KMS-11 (cell line): Measurements from ENCODE around the gene NAA35.

ENCODE experiments used
- H2AFZ ChIP-seq: fragments of 200-600 bp; sonication (generic); 2 replicates; pipeline ENCODE4 v1.6.1; 2016; ENCODE audit warnings: antibody characterized with exemption, mixed run types, low read depth
- H3K27ac ChIP-seq: fragments of 200-600 bp; sonication (generic); 2 replicates; pipeline ENCODE4 v1.6.1; 2016; ENCODE audit warnings: mild to moderate bottlenecking, mixed run types
- H3K27me3 ChIP-seq: fragments of 200-600 bp; sonication (generic); 2 replicates; pipeline ENCODE4 v1.6.1; 2017; ENCODE audit warnings: mild to moderate bottlenecking, low read depth, mixed run types, moderate library complexity; ENCODE audit not compliant: insufficient read depth
- H3K36me3 ChIP-seq: fragments of 200-600 bp; sonication (generic); 2 replicates; pipeline ENCODE4 v1.6.1; 2017; ENCODE audit warnings: mild to moderate bottlenecking, mixed run types; ENCODE audit not compliant: insufficient read depth
- H3K4me1 ChIP-seq: fragments of 200-600 bp; sonication (generic); 2 replicates; pipeline ENCODE4 v1.6.1; 2016; ENCODE audit warnings: mild to moderate bottlenecking, low read depth, mixed run types; ENCODE audit not compliant: poor library complexity, severe bottlenecking
- H3K4me2 ChIP-seq: fragments of 200-600 bp; sonication (generic); 2 replicates; pipeline ENCODE4 v1.7.0; 2016; ENCODE audit warnings: mild to moderate bottlenecking, mixed run types
- H3K4me3 ChIP-seq: fragments of 200-600 bp; sonication (generic); IDR thresholded peaks from 2 replicates; pipeline ENCODE4 v1.6.1; 2017; ENCODE audit warnings: low read depth, low read length, mixed read lengths; ENCODE audit not compliant: insufficient read depth
- H3K79me2 ChIP-seq: fragments of 200-600 bp; sonication (generic); 2 replicates; pipeline ENCODE4 v1.6.1; 2016; ENCODE audit warnings: low read depth, mixed run types; ENCODE audit not compliant: insufficient read depth
- H3K9ac ChIP-seq: fragments of 200-600 bp; sonication (generic); 2 replicates; pipeline ENCODE4 v1.6.1; 2016; ENCODE audit warnings: mild to moderate bottlenecking, mixed run types
- H4K20me1 ChIP-seq: fragments of 200-600 bp; sonication (generic); 2 replicates; pipeline ENCODE4 v1.6.1; 2016; ENCODE audit warnings: mild to moderate bottlenecking, mixed run types; ENCODE audit not compliant: insufficient read depth
- TF ChIP-seq, protein P1 (sequence below): fragments of 200-600 bp; sonication (generic); conservative IDR thresholded peaks from 2 replicates; pipeline ENCODE4 v1.6.1; 2017; ENCODE audit warnings: low read depth, mild to moderate bottlenecking, antibody characterized with exemption, low read length, moderate library complexity, mixed read lengths

Gene NAA35

DNA sequence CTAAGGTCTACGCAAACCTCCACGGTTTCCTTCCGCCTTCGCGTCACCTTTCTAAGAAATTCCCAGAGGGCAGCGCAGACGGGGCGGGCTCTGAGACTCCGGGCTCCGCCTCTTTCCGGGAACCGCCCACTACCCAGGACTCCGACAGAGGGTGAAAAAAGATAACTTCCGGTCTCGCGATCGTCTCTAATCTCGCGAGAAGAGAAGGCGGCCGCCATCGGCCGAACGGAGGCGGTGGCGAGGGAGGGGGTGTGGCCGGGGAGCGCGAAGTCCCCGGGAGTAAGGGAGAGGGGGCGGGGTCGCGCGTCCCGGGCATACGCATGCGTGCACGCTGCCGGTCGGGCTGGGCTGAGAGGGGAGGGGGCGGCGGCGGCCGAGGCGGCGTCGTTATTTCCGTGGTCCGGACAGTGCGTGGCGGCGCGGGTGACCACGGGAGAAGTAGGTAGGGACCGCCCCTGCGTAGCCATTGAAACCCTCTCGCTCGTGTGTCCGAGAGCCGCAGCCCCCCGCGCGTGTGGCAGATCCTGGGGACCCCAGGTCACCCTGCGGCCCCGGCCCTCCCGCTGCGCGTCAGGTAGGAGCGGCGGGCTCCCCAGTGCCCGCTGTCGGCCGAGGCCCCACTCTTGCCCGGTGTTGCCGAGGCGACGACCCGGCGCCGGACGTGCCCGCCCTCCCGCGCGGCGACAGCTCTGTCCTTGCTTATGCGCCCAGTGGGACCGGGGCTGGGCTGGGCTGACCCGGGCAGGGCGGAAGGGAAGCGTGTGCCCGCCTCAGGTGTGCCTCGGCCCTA lies at the start of gene NAA35:
Gene NAA35, plus strand, starts transcription at position 315 of the 790 bp plus-strand sequence. CDS start 1,014 bp downstream, outside the sequence.
- Histone ChIP-seq H3K9ac (peak within 1 kb of the TSS; percentile 74), H3K36me3 (peaks cover 6% of the 10 kb centered on the region; the same call in 1 of the 2 replicates), H3K4me3 (no peak within 1 kb of the TSS), H4K20me1 (no peaks in the 10 kb centered on the region), H3K4me1 (peaks cover 26% of the 10 kb centered on the region), H3K27ac (peak within 1 kb of the TSS; percentile 86), H3K27me3 (no peaks in the 10 kb centered on the region), H3K79me2 (peaks cover 41% of the 10 kb centered on the region), H3K4me2 (peak within 1 kb of the TSS; percentile 81), H2AFZ (peak within 1 kb of the TSS; percentile 80)
- TF ChIP-seq, protein P1, sequence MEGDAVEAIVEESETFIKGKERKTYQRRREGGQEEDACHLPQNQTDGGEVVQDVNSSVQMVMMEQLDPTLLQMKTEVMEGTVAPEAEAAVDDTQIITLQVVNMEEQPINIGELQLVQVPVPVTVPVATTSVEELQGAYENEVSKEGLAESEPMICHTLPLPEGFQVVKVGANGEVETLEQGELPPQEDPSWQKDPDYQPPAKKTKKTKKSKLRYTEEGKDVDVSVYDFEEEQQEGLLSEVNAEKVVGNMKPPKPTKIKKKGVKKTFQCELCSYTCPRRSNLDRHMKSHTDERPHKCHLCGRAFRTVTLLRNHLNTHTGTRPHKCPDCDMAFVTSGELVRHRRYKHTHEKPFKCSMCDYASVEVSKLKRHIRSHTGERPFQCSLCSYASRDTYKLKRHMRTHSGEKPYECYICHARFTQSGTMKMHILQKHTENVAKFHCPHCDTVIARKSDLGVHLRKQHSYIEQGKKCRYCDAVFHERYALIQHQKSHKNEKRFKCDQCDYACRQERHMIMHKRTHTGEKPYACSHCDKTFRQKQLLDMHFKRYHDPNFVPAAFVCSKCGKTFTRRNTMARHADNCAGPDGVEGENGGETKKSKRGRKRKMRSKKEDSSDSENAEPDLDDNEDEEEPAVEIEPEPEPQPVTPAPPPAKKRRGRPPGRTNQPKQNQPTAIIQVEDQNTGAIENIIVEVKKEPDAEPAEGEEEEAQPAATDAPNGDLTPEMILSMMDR, result no peak

DNA sequence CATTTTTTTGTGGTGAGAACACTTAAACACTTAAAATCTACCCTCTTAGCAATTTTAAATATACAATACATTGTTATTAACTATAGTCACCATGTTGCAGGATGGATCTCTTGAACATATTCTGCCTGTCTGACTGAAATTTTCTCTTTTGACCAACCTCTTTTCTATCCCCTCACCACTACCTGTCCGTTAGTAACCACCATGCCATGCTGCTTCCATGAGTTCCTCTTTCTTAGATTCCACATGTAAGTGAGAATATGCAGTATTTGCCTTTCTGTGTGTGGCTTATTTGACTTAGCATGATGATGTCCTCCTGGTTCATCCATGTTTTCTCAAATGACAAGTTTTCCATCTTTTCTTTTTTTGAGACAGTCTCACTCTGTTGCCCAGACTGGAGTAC lies 48.5 kb upstream of the NAA35 start:
- Histone ChIP-seq H3K9ac (no peak overlapping the region), H3K4me2 (no peak overlapping the region), H3K4me1 (no peaks in the 10 kb centered on the region), H3K36me3 (no peaks in the 10 kb centered on the region), H2AFZ (no peak overlapping the region), H3K4me3 (no peak overlapping the region), H3K79me2 (no peaks in the 10 kb centered on the region), H3K27me3 (no peaks in the 10 kb centered on the region), H4K20me1 (no peaks in the 10 kb centered on the region), H3K27ac (no peak overlapping the region)
- TF ChIP-seq, protein P1, result no peak

DNA sequence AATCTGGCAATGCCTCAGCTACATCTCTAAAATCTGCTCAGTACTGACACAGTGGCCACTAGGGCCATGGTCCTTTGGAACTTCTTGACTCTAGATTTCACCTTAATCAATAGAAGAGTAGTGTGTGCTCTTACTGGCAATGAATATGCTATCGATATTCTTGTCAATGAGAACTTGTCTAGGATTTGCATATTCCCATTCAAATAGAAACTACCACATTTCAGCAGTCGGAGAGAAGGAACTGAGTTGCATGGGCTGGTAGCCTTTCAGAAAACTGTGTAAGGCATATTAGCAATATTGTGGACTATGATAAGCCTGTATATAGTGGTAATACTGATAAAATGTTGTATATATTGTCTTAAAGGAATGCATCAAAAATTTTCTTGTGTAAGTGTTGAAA lies 45.3 kb upstream of the NAA35 start:
- no peaks in the 10 kb centered on the region for H3K36me3 ChIP-seq
- TF ChIP-seq, protein P1, result no peak
- no peak overlapping the region for H3K27ac ChIP-seq
- no peaks in the 10 kb centered on the region for H3K4me1 ChIP-seq
- no peaks in the 10 kb centered on the region for H3K79me2 ChIP-seq
- no peaks in the 10 kb centered on the region for H3K27me3 ChIP-seq
- no peak overlapping the region for H3K4me3 ChIP-seq
- no peaks in the 10 kb centered on the region for H4K20me1 ChIP-seq
- no peak overlapping the region for H3K4me2 ChIP-seq
- no peak overlapping the region for H3K9ac ChIP-seq
- H2AFZ ChIP-seq, result no peak overlapping the region

DNA sequence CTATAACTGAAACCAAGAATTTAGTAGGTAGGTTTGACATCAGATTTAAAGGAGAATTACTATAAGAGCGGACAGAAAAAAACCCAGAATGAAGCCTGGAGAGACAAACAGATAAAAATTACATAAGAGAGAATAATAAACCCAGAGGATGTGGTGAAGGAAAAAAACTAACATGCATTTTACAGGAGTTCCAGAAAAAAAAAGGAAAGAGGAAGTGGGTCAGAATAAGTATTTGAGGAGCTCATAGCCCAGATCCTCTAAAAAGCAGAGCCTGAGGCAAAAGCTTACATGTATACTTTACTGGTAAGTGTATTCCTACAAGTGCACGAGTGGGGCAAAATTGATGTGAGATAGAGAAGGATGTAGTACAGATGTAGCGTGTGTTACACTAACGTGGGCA lies 43.1 kb upstream of the NAA35 start:
- H3K27ac ChIP-seq, result no peak overlapping the region
- H4K20me1 ChIP-seq, result no peaks in the 10 kb centered on the region
- H3K4me3 ChIP-seq, result no peak overlapping the region
- H2AFZ ChIP-seq, result no peak overlapping the region
- H3K4me2 ChIP-seq, result no peak overlapping the region
- H3K9ac ChIP-seq, result no peak overlapping the region
- H3K79me2 ChIP-seq, result no peaks in the 10 kb centered on the region
- no peaks in the 10 kb centered on the region for H3K27me3 ChIP-seq
- H3K36me3 ChIP-seq, result no peaks in the 10 kb centered on the region
- TF ChIP-seq, protein P1, result no peak
- no peaks in the 10 kb centered on the region for H3K4me1 ChIP-seq
